DMS79 treated with DMSO at 0.1 percent for 48 hours (cell line): ENCODE data around the gene GREB1.
"Not testable (repeated sequence)": the region's sequence is repeated elsewhere in the genome, so short reads cannot be mapped to it uniquely, and the experiment has no call there.

ENCODE experiments used
- DNase-seq: peaks from one replicate; lab custom pipeline; 2025; lab: John Stamatoyannopoulos, UW

Gene GREB1

DNA sequence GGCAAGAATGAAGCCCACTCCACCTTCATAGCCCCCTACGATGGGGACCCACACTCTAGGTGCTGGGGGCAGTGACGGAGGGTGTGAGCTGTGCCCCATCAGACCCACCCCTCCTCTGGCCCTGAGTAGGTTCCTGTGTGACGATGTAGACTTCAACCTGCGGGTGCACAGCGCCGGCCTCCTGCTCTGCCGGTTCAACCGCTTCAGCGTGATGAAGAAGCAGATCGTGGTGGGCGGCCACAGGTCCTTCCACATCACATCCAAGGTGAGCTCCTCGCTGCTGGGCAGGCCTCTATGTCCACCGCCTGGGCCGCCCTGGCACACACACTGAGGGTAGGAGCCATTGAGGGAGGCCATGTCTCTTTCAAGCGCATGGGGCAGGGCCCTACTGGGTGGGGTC lies 101.3 kb downstream of the GREB1 start:
- no peak for DNase-seq

DNA sequence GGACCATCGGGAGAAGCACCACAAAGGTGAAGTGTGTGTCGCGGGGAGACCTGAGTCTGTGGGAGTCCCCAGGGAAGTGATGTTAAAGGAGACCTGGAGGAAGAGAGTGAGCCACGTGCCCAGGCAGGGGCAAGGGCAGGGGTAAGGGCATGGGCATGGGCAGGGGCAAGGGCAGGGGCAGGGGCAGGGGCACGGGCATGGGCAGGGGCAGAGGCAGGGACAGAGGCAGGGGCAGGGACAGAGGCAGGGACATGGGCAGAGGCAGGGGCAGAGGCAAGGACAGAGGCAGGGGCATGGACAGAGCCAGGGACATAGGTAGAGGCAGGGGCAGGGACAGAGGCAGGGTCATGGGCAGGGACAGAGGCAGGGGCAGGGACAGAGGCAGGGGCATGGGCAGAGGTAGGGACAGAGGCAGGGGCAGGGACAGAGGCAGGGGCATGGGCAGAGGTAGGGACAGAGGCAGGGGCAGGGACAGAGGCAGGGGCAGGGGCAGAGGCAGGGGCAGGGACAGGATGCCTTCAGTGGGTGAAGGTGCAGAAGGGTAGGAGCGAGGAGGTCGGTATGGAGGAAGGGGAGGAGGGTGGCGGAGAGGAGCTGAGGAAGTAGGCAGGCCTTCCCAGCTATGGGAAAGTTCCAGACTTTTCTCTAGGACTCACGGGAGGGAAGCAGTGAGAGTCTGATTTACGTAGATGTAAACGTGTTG lies 102.9 kb downstream of the GREB1 start:
- no peak for DNase-seq

DNA sequence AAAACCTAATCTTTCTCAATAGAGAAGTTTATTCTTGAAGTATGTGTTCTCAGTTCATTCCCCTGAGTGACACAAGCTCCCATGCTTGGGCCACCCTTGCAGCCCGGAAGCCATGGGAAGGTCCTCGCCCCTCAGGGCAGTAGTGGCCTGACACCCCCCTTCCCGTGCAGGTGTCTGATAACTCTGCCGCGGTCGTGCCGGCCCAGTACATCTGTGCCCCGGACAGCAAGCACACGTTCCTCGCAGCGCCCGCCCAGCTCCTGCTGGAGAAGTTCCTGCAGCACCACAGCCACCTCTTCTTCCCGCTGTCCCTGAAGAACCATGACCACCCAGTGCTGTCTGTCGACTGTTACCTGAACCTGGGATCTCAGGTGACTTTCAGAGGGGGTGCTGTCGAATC lies 103.7 kb downstream of the GREB1 start:
- no peak for DNase-seq

DNA sequence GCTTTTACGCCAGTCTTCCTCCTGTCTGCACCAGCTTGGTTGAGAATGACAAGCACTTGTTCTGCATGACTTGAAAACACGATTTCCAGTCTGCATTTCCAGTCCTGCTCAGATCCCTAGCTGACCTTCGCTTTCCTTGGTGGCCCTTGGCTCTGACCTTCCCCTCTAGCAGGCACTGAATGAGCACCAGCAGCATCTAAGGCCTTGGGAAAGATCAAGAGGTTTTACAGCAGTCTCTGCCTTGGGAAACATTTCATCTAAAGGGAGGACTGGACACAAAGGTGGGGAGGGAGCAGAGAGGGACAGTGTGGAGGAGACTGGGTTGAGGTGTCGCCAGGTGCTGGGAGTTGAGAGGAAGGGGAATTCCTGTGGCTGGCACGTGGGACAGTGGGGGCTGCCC lies 105.7 kb downstream of the GREB1 start:
- DNase-seq: no peak

DNA sequence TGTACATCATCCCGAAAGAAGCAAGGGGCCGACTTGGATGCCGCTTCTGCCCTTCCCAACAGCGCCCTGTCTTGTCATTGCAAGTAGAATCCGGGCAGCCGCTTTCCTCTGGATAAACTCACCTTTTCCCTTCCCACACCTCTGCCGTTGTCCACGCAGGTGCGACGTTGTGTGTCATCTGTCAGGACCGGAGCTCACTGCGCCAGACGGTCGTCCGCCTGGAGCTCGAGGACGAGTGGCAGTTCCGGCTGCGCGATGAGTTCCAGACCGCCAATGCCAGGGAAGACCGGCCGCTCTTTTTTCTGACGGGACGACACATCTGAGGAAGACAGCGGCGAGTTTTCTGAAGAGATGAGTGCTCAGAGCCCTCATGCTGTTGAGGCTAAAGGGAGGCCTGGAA lies 106.3 kb downstream of the GREB1 start:
- DNase-seq: no peak

DNA sequence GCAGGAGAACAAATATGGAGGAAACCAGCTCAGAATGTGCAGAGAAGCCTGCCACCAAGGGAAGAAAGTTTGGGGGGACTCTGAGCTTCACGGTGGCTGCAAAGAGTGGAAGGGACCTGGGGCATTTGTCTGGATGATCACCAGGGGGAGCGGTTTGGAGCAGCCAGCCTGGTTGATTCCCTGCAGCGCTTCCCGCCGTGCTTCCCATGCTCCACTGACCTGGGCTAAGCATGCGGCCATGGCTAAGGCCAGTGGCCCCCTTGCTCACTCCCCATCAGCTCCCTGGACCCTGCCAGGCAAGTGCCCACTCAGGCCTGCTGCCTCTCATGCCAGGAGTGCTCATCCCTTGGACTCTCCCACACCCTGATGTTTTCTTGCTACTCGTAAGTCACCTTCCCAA lies 109.1 kb downstream of the GREB1 start:
- DNase-seq: no peak

DNA sequence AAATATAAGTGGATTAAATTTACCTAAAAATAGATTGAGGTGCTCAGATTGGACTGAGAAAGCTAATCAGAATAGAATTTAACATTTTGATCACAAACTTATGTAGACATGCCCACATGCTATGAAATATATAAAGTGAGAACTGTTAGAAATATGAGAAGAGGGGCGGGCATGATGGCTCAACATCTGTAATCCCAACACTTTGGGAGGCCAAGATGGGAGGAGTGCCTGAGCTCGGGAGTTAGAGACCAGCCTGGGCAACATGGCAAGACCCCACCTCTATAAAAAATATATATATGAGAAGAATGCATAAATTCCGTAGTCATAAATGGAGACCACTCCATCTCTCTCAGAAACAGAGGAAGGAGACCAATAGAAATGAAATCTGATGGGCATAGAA lies 110.4 kb downstream of the GREB1 start:
- DNase-seq: no peak

DNA sequence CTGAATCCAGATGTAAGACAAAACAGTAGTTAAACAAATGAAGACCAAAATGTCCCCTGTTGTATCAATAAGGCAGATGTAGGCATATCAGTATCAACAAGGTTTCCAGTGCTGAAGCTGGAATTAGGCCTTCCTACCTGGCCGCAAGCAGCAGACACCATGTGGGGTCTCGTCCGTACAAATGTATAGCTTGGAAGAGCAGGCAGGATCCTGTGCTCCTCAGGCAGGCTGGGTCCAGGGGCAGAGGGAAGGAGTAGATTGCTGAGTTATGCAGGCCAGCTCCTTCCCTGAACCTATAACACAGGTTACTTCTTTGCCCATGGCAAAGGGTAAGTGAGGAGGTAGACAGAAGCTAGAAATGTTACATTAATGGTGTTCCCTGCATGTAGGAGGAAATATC lies 112.7 kb downstream of the GREB1 start:
- DNase-seq: no peak

DNA sequence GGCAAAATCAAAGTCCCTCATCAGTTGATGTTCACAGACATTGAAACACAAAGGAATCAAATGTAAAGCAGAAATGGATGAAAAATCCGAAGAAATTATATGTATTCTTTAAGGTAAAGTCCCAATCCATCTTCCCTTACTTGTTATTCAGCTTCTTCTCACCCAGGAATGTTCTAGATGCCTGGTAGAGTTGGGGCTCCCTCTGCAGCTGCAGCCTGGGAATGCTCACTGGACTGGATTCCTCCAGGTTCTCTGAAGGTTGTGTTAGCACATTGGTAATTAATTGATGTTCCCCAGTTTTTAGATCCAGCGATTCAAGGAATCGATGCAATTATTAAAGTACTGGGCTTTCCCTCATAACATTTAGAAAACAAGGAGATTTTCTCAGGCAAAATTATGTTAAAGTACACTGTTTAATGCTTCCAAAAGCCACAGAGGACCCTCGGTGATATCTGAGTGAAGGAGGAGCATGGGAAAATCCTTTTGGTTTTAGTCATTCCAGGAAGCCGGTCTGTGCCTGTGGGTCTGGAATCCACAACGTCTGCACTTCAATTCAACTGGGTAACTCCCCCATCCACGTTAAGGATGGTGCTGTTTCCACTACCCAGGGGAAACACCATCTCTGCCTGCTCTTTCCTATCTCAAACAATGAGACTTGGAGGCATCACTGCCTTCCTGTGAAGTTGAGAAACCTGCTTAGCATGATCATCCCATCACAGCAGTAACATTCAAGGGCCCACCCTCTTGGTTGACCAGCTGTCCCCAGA lies 114.2 kb downstream of the GREB1 start:
- peak; percentile 19 for DNase-seq

DNA sequence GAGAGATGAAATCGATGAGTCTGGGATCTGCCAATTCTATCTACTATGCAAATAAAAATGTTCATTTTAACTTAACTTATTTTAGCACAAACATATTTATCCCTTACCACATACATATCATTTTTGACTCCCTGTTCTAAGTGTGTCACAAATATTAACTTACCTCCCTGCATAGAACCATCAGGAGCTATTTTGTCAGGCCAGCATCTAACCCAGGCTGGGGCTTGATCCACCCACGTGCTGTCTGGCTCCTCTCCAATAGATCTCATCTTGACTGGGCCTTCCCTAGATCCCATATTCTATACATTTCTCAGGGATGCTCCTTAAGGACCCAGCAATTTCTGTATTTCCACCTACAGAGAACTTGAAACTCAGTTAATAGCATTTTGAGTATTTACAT lies 115.2 kb downstream of the GREB1 start:
- no peak for DNase-seq

DNA sequence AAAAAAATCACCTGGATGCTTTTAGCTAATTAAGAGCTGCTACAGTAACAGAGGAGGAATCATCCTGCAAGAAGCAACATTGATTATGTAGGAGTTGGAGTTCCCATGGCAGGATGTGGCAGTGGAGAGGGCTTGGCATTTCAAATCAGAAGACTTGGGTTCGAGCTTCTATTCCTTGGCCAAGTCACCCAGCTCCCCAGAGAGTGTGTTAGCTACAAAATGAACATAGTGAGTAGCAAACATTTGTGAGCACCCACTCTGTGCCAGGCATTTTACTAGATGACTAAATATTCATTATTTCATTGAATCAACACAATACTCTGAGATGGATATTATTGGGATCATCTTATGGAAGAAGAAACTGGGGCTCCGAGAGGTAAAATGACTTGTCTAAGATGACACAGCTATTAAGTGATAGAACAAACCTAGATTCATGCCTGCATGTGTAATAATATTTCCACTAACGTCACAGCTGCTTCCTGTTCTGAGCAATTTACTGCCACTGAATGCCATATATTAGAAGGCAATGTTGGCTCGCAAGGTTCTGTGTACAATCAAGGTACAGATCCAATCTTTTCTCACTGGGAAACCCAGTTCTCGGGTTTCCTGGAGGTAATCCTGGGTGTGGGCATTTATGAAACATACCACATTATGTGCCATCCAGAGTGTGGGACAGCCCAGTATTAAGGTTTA lies 118.2 kb downstream of the GREB1 start:
- no peak for DNase-seq

DNA sequence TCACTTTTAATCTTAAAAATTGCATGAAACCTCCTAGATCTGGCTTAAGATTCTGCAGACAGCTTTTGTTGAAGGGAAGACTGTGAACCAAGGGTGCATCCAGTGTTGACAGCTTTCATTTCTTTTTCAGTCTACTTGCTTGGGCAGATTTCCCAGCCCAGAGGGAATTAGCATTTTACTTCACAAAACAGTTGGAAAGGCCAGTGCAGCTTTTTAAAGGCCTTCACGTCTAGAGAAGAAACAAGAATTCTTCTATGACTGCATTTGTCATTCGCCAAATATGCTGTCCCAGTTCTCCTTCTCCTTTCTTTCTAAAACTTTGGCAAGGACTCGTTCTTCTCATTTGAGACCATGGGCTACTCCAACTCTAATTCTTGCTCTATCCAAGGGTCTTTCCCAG lies 118.7 kb downstream of the GREB1 start:
- no peak for DNase-seq

DNA sequence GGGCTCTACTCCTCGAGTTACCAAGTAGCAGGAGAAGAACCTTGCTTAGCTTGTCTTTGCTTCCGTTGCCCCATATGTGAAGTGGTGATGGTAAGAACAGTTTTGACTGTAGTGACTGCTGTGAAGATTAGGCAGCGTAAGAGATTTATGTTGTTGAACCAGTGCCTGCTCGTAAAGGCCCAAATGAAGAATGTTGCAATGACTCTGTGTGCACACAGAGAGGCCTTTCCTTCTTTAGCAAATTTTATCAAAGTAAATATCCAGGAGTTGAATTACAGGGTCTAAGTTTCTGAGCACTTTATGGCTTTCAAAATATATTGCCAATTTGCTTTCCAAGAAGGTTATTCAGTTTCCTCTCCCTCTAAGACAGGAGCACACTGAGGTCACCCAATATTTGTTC lies 121.7 kb downstream of the GREB1 start:
- DNase-seq: no peak

DNA sequence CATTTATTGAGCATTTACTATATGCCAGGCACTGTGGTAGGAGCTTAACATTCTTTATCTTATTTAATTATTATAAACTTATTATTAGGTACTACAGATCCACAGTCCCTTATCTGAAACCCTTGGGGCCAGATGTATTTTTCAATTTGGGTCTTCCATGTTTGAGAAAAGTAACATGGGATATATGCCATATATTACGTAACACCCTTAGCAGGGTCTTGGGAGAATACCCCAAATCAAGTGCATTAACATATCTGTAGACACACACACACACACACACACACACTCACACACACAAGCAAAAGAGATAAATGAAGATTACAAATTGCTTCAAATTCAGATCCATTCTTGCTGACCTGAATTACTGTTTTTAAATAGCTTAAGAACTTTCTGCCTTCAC lies 122.4 kb downstream of the GREB1 start:
- no peak for DNase-seq

DNA sequence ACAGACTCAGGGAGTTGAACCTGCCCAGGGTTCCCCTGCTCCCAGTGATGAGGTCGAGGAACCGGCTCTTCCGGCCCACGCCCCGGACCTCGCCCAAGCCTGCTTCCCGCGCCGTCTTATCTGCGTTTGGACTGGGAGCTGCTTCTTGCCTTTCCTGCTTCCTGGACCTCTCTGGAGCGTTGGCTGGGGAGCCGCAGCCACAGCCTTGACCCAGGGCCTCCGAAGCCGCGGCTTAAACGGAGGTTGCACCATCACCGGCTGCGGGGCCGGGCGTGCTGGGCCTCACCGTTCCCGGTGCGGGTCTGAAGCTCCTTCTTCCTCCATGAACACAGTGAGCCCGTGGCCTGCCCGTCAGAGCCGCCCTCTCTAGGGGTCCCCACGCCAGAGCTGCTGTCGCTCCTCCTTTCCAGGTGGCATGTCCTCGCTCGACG lies 122.8 kb downstream of the GREB1 start:
- no peak for DNase-seq

DNA sequence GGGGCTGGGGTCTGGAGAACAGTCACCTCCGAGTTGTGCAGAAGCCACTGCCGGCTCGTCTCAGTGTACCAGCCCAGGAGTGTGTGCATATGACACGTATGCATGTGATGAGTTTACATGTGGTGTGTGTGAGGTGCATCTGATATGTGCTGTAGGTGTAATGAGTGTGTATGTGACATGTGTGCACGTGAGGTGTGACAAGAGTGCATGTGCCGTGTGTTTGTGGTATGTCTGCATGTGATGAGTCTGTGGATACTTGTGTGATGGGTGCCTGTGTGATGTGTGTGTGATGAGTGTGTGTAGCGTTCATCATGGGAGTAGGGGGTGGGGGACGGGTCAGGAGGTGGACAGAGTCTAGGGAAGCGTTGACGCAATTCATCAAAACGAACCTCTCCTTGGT lies 123.3 kb downstream of the GREB1 start:
- DNase-seq: no peak

DNA sequence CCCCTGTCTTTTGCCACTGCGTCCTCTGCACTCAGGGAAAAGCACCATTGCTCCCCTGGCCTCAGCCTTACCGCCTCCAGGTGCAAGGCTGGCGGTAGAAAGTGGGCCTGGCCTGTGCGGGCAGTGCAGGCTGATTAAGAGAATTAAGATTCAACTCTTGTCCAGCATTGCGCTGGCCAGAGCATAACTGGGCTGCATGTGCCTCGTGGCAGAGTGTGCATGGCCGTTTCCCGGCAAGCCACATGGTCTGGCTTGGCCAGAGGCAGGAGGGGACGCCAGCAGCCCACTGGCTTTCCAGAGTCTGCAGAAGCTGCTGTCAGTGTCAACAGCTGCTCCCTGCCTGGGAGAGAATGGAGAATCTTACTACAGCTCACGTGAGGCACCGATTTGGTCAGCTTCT lies 123.8 kb downstream of the GREB1 start:
- no peak for DNase-seq

DNA sequence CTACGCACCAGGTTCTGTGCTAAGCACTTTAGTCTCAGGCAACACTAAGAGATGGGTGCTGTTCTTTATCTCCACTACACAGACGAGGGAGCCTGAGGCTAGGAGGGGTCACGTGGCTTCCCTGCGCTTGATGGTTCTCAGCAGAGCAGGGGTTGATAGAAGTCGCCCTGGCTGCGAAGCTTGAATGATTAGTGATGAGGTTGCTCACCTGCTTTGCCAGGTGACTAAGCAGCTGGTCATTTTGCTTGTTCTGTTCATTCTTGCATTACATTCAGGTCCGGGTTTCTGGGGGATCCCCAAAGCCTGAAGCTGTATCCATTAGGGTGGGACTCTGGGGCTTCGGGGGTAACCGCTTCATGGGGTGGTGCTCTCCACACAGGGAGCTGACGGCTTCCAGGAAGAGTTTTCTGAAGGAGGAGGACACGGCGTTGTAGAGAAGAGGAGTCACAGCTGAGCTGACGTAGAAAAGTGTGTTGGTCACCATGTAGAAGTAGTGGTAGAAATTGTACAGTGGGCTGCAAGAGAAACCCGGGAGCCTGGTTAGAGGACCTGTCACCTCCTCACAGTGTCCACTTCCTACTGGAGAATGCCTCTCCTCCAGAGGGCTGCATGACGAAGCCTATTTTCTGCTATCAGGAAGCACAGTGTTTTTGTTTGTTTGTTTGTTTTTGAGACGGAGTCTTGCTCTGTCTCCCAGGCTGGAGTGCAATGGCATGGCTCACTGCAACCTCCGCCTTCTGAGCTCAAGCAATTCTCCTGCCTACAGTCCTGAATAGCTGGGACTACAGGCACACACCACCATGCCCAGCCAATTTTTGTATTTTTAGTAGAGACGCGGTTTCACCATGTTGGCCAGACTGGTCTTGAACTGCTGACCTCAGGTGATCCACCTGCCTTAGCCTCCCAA lies 124.6 kb downstream of the GREB1 start:
- no peak for DNase-seq

DNA sequence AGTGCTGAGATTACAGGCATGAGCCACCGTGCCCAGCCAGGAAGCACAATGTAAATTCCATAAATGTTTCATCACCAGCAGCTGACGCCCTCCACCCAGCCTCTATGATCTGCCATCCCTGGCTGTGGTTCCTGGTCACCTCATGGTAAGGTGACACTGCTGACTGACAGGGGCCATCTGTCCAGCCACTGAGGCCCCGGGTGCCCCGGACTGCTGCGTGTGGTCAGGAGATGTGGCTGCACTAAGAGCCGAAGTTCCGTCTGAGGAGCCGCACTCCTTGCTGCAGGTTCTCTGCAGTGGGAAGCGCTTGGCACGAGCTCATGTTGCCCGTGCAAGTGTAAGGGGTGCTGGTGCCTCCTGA lies 125.2 kb downstream of the GREB1 start:
- DNase-seq: no peak

DNA sequence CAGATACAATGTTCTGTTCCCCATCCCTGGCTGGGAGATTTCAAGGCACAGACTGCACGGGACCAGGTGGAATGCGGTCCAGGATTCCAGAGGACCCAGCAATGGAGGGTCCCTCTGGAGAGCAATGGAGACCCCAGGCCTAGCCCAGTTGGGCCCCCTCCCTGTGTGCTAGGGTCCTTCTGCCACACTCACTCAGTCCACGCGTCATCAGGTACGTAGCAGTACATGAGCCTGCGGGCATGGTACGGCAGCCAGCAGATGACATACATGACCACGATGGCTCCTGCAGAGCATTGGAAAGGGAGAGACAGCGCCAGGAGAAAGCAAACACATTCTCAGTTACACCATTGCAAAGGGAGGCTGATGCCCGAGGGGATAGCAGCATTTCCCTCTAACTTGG lies 126.0 kb downstream of the GREB1 start:
- no peak for DNase-seq

DNA sequence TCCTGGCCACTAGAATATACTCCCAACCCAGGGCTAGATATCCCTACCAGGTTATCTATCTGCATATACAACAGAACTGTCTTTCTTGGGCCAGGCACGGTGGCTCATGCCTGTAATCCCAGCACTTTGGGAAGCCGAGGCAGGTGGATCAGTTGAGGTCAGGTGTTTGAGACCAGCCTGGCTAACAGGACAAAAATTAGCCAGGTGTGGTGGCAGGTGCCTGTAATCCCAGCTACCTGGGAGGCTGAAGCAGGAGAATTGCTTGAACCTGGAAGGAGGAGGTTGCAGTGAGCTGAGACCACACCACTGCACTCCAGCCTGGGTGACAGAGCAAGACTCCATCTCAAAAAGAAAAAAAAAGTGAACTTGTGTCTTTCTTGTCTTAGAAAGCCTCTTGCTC lies 126.6 kb downstream of the GREB1 start:
- not testable (repeated sequence) for DNase-seq

DNA sequence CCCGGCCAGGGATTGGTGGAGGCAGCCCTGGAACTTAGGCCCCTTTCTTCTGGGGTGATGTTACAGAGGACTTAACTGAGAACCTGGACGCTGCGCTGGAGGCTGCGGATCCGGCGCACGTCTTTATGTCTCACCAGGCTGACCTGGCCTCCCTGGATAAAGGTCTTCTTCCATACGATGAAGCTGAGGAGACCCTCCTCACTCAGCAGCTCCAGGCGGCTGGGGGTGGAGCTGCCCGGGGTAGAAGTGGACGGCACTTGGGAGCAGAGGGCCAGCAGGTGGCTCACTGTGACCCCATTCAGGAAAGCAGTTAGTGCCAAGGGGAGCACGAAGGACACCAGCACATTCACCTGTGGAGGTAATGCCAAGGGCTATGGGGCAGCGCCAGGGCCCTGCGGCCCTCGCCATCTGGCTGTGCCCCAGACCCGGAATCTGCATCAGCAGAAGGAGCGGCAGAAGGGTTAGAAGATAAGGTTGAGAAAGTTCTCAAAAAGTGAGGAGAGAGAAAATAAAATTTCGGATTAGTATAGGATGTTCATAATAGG lies 128.1 kb downstream of the GREB1 start:
- no peak for DNase-seq
